HL-60/S4 treated with retinoic acid at 250 ng/mL for 4 days and 3 days (cell line): ENCODE data around the gene EIF4E2.

Experiments
- in situ Hi-C: fragments of 300-500 bp; cut with MboI; formaldehyde crosslinking; loops from 2 replicates; pipeline ENCODE4 v1.7.0; 2022; ENCODE audit warnings: low sequenced_read_pairs

The EIF4E2 gene, protein sequence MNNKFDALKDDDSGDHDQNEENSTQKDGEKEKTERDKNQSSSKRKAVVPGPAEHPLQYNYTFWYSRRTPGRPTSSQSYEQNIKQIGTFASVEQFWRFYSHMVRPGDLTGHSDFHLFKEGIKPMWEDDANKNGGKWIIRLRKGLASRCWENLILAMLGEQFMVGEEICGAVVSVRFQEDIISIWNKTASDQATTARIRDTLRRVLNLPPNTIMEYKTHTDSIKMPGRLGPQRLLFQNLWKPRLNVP

DNA sequence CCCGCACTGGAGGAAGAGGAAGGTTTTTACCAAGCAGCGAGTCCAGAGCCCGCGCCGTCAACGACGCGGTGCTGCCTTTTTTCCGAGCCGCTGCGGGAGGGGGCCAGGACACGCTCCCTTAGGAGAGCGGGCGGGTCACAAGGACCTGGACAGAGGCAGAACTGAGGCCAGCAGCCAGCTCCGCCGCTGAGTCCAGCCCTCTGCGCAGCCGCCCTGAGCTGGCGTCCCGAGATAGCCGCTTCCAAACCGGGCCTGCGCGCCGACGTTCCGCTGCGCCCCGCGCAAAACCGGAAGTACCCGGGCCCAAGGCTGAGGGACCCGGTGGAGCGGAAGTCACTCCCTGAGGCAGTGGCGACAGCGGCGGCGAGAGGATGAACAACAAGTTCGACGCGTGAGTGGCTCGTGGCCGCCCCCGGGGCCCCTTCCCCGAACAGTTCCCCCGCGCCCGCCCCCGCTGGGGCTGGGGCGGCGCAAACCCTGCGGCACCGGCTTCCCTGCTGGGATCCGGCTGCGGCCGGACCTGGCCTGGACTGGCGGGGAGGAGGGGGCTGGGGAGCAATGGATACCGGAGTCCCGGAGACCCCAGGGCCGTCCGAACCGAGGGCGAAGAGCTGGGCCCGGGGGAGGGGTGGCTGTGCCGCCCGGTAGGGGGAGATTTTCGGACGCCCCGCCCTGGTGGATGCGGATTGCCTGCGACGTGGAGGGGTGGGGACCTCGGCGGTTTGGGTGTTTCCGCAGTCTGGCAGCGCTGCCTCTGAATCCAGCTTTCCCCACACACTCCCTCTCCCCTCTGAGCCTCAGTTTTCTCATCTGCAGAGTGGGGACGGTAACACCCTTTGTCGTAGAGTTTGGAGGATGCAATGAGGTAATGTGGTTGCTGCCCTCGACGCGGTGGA is at the start of gene EIF4E2, which contains the start of gene TIGD1:
EIF4E2 (plus strand) TSS at position 336 of the 896 bp plus-strand sequence; CDS start at position 372, 36 bp downstream.
TIGD1 (minus strand) TSS at position 204 of the 896 bp plus-strand sequence. CDS start 675 bp downstream, outside the sequence.
- in situ Hi-C loops: no loop called here

DNA sequence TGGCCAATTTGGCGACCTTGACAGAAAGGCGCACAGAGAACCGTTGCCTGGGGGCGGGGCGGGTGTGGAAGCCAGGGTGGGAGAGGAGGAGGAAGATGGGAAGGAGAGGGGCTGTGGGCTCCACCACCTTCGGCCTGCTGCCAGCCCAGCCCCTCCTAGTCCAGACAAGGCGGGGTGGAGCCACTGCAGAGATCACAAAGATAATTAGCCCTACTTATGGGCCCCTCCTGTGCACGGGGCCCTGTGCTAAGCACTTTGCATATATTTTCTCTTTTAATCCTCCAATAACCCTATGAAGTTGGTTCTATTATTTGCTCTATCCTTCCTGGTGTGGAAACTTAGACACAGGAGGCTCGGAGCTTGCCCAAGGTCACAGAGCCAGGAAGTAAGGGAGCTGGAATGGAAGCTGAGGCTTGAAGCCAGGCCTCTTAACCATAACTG is 49.1 kb upstream of the EIF4E2 start:
- in situ Hi-C loops: no loop called here

DNA sequence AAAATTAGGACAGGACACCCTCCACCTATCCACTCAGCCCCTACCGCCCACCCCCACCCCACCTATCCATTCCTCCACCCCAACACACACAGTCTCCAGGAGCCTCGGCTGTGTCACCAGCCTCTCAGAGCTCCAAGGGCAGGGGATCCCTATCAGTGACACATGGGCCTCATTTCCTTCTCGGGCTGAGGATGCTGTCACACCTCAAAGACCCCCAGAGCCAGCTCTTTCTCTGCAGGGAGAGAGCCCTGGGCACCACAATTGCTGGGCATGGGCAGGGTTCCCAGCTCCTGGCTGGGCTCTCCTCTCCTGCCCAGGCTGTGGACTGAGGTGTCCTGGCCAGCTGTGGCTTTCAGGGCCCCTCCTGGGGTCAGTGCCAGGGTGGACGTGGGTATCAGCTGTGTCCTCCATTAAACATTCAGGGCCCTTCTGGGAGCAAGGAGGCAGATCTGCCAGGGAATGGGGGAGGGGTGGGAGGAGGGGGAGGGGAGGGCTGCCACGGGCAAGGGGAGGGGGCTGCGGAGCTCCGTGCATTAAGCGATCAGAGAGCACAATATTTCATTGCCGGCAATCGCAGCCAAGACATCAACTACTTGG is 48.6 kb upstream of the EIF4E2 start:
- in situ Hi-C loops: no loop called here

DNA sequence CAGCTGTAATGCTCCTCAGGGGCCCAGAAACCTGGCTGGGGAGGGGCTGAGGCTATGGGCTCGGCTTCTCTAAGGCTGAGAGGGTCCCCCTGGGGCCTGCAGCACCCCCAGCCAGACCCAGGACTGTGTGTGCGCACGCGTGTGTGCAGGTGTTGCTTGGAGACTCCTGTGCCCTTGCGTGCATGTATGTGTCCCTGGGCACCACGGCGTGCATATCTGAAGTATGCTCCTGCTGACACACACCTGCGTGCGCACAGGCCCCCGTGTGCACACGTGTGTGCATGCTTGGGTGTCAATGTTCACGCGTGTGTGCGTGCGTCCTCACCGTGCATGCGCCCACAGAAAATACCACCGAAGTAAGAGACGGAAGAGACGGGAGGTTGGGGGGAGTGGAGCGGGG is 48.0 kb upstream of the EIF4E2 start:
- in situ Hi-C loops: no loop called here

DNA sequence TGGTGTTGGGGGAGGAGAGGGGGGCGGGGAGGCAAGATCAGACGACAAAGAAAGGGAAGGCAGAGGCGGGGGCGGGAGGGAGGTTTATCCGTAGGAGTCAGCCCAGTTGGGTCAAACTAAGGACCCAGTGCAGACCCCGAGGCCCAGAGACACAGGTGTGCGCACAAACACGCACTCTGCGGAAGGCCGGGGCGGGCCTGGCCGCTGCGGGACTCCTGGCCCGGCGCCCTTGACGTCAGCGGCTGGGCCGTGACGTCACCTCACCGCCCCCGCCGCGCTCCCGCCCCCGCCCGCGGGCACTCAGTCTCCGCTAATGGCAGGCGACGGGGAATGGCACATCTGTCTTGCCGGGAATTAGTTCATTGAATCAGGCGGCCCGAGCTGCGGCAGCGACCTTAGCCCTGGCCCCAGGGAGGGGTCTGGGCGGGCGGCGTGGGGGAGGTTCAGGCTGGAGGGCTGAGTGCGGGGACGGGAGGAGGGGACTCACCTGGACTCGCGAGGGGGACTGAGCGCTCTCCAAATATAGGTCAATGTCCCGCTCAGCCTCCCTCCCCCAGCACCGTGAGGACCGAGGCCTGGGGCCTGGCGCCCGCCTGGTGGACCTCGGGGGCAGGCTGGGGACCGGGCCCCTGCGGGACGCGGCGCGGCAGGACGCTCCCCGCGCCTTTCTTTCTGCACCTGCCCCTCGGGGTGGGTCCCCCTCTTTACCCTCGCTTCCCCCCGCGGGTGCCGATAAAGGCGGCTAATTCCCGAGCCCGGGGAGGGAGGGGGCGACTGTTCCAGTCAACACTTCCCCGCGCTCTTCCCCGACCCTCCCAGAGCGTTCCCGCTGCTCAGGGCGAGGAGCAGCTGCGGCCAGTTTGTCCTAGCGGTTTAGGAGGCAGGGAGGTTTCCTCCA is 47.3 kb upstream of the EIF4E2 start:
- in situ Hi-C loops: no loop called here

DNA sequence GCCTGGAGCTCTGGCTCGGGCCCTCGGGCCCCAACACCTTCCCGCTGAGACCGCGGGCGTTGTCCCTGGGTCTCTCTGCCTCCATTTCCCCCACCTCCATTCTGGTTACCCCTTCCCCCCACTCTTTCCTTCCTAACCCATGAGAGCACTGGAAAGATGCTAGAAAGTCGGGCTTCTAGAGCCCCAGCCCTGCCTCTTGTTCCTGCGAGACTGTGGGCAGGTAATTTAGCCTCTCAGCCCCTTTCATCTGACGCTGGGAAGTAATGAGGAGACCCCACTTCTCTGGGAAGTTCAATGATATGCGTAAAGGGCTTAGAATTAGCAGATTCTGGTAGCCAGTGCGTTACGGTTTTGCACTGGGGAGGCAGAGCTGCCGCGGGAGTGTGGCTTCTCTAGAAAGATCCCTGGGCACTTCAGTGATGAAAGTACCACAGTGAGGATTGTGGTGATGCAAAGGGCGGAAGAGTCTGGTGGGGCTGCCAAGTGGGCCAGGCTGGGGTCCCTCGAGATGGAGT is 46.6 kb upstream of the EIF4E2 start:
- in situ Hi-C loops: no loop called here

DNA sequence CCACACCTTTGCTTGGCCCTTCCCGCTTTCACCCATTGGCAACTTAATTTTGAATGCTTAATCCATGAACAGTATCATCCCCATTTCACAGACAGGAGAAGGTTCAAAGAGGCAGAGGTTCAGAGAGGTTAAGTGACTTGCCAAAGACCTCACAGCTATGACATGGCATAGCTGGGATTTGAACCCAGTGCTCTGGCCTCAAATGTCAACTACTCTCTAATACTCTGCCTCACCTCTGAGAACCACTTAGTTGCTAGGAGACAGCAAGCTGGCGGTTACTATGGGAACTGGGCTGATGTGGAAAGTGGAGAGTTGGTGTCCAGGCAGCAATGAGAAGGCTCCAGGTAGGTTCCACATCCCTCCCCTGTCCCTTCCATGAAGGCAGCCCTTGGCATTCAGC is 46.1 kb upstream of the EIF4E2 start:
- in situ Hi-C loops: no loop called here

DNA sequence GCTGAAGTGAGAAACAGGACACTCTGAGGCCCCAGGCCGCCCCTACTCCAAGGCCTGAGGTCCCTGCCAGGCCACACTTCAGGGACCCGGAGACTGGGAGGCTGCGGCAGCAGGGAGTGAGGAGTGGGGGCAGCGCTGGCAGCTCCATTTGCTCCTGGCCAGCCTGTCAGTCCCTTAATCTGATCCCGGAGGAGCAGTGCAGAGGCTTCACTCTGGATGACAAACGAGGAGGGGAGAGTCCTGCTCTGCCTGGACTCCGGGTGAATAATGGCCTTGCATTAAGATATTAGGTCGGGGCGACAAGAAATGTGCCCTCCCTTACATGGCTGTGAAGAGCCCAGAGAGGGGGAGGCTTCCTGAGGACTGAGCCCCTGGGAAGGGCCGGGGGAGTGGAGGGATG is 44.6 kb upstream of the EIF4E2 start:
- in situ Hi-C loops: no loop called here

DNA sequence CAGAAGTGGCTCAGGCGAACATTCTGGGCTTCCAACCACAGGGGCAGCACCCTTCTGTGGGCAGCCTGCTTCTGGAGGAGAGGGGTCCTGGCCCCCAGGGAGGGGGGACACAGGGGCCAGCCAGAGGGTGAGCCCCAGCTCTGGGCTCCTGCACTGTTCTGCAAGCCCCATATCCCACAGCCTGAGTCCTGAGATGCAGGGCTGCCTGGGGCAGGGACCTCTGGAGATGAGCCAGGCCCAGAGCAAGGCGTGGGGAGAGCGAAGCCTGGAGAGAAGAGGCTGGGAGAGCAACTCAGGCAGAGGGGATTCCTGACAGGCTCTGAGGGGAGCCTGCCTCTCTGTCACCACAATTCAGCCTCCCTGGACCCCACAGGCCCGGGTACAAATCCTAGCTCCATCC is 43.8 kb upstream of the EIF4E2 start:
- in situ Hi-C loops: no loop called here

DNA sequence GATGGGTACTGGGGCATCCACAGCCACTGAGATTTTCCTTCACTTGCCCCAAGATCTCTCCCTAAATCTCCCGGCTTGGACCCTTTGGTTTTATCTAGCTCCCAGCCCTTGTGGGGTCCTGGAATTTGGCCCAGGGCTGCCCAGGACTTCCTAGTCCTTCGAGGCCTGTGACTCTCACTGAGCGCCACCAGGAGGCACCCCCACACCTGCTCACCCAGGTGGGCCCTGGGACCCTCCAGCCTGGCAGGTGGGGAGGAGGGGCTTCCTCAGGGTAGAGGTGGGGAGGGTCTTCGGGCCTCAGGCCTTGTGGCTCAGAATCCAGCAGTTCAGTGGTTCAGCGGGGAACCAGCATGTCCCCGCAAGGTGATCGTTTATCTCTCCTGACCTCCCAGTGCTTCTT is 42.2 kb upstream of the EIF4E2 start:
- in situ Hi-C loops: no loop called here

DNA sequence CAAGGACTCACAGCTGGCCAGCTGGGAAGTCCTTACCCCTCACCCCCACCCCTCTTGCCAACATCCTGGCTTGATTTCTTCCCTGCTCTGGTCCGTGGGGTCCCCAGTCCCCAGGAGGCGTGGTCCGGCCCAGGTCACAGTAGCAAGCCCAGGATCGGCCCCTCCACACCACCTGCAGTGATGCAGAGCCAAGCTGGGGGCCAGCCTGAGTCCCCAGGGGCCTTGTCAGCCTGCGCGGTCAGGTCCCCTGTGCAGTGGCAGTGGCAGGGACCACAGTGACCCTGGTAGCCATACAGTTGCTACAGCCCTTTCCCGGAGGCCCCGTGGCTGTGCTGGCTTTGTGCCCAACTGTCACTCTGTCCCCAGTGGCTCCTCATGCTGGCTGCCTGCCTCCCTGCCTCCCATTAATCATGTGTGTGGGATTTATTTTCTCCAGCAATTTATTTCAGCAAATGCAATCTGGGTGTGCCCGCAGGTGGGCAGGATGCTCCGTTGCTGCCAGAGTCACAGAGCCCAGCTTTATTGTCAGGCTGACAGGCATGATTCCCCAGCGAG is 39.1 kb upstream of the EIF4E2 start:
- in situ Hi-C loops: no loop called here

DNA sequence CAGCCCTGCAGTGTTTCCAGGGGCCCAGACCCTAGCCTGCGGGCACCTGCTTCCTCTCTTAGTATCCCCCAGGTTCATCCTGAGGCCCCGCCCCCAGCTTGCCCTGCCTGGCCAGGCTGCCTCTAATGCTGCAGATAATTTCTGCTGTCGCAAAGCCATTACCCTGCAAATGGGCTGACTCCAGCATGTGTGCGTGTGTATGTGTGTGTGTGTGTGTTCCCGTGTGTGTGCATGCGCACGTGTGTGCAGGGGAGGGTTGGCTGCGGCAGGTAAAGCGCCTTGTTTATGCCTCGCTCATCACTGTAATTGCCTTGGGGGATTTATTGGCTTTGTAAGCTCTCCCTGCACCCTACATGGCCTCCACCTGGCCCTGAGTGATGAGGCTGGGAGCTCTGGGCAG is 37.9 kb upstream of the EIF4E2 start:
- in situ Hi-C loops: no loop called here

DNA sequence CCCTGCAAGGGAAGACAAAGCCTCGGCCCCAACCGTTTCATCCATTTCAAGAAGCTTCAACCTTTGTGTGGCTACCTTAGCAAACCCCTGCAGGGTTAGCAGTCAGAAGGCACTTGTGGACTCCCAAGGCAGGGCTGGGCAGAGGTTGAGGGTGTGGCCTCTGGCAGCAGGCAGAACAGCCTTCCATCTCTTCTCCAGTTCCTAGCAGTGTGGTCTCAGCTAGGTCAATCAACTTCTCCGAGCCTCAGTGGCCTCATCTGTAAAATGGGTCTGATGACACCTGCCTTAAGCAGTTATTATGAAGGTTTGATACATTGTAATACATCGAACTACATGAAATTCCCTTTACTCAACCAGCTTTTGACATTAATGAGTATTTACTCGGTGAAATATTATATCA is 37.1 kb upstream of the EIF4E2 start:
- in situ Hi-C loops: no loop called here

DNA sequence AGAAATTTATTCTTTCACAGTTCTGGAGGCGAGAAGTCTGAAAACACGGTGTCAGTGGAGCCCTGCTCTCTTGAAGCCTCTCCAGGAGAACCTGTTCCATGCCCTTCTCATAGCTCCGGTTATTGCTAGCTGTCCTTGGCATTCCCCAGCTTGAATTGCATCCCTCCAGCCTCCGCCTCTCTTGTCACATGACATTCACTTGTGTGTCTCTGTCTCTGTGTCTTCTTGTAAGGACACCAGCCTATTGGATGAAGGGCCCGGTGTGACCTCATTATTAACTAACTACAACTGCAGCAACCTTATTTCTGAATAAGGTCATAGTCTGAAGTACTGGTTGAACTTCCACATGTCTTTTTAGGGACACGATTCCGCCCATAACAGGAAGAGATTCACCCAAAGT is 34.9 kb upstream of the EIF4E2 start:
- in situ Hi-C loops: no loop called here

DNA sequence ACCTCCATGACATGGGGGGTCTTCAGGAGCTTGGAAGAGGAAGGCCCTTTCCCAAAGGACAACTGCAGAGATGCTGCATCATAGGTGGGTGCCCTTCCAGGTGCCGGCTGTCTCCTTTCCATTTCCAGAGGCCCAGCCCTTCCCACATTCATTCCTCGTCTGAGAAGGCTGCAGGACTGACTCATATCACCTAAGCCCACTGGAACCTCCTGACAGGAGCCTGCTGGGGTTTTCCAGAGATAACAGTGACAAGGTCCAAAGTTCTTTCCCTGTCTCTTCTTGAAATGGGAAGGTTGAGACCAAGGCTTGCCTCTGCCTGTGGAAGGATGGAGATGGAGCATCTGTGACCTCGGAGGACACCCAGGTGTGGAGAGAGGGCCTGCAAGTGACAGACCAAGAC is 33.9 kb upstream of the EIF4E2 start:
- in situ Hi-C loops: no loop called here

DNA sequence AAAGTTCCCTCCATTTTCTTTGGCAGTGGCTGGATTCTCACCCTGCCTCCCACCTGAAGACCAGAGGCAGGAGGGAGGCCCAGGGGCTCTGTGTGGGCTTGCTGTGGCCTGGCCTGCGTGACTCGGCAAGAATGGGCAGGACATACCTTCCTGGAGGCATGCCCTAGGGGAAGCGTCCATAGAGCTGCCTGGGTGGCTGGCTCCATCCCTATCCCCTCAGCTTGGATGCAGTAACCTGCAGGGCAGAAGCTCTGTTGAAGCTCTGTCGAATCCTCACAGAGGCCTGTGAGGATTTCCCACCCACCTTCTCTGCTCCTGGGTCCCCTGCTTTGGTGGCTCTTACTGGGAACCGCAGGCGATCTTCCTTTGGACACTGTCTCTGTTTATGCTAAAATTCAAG is 31.6 kb upstream of the EIF4E2 start:
- in situ Hi-C loops: no loop called here

DNA sequence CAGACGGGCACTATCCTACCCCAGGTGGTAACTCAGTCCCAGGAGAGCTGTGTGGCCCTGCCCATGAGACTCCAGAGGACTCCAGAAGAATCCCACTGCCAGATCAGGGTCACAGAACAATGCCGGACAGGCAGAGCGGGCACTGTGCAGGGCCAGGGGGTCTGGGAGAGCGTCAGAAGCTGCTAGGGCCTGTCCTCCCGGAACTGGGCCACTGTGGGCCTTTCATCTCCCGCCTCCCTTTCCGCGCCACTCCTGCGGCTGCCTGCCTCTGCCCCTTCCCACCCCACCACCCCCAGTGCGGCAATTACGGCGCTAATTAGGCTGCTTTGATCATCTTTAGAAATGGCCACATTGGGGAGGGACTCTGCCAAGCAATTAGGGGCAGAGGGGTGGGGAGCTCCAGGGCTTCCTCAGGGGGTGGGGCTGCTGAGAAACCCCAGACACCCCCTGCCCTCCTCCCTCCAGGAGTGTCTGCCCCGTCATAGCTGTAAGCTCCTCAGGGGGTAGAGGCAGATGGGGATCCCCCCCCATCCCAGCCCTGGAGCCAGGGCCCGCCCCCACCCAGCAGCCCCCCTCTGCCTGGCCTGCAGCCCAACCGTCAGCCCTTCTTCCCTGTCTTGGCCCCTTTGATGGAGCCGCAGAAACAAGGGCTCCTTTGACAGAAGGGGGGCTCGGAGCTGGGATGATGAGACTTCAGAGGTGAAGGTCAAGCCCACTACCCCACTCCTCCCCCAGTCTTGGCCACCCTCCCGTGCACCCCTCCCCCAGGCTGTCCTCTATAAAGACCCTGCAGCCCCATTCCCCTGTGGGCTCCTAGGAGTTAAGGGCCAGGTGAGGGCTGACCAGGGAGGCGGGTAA is 30.7 kb upstream of the EIF4E2 start, which contains the start of gene PRSS56:
PRSS56 (plus strand) TSS at position 808 of the 858 bp plus-strand sequence. CDS start 211 bp downstream, outside the sequence.
- in situ Hi-C loops: no loop called here

DNA sequence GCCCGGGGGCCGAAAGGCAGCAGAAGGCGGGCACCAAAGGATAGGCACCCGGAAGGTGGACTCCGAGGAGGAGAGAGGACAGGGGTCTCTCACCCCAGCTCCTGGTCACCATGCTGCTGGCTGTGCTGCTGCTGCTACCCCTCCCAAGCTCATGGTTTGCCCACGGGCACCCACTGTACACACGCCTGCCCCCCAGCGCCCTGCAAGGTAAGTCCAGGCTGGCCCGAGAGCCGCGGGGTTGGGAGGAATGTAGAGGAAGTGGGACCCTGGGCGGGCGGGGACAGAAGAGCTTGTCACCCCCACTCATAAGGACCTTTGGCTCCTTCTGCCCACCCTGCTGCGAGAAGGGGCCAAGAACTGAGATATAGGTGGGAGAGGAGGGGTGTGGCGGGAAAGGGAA is 30.0 kb upstream of the EIF4E2 start:
- in situ Hi-C loops: no loop called here

DNA sequence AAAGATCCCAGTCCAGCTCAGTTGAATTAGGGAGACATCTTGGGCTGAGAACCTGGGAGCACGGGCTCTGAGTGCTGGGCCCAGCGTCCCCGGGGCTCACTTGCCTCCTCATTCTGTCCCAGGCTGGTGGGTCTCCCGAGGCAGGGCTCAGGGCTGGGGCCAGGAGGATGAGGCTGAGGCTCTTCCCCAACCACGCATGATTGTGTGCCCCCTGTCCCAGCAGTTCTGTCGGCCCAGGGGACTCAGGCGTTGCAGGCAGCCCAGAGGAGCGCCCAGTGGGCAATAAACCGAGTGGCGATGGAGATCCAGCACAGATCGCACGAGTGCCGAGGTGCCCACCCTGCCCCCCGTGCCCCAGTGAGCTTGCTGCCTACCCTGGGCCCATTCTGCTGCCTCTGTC is 29.4 kb upstream of the EIF4E2 start:
- in situ Hi-C loops: no loop called here
